ENCODE results near the gene BMP7.
"Not testable (repeated sequence)": the region's sequence is repeated elsewhere in the genome, so short reads cannot be mapped to it uniquely, and the experiment has no call there.

BMP7 gene

GRCh38 chr20:57157787-57158186 lies 108.7 kb downstream of the BMP7 start:
- H3K27ac Mint-ChIP-seq; DNase-seq; H3K4me3 Mint-ChIP-seq; H3K4me1 Mint-ChIP-seq (ENCODE audit: low read depth); H3K27me3 Mint-ChIP-seq; H3K9me3 Mint-ChIP-seq; H3K36me3 Mint-ChIP-seq (ENCODE audit: low read depth): not testable (repeated sequence)

DNA sequence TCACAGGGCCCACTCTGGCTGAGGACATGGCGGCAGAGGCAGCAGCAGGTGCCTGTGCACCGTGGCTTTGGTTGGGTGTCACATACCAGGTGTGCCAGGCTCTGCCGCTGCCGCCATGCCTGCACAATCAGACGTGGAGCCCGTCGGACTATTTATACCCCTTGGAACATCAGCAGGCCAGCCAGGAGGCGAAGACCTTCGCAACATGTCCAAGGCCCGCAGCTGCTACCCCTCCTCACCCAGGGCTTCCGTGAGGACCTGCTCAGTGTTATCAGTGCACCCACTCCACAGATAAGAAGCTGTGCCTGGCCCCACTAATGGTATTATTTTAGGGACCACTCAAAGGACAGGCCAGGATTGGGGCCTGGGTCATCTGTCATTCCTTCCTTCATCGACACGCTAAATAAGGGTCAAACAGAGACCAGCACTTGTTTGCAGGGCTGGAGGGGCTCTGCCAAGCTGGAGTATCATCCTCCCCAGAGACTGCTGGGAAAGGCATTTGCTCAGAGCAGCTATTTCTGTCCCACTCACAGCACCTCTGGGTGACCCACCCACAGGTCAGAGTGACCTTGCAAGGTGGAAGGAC lies 109.2 kb downstream of the BMP7 start:
- Mint-ChIP-seq H3K27ac (no peak overlapping the region), H3K4me3 (no peak overlapping the region), H3K27me3 (peaks cover 7% of the 10 kb centered on the region), H3K4me1 (ENCODE audit: low read depth) (no peaks in the 10 kb centered on the region), H3K36me3 (ENCODE audit: low read depth) (no peaks in the 10 kb centered on the region), H3K9me3 (no peaks in the 10 kb centered on the region)
- no peak for DNase-seq

GRCh38 chr20:57156011-57156729 lies 110.3 kb downstream of the BMP7 start:
- Mint-ChIP-seq H3K4me1 (ENCODE audit: low read depth) (no peaks in the 10 kb centered on the region), H3K27me3 (peaks cover 5% of the 10 kb centered on the region)
- DNase-seq: no peak

GRCh38 chr20:57155415-57155814 lies 111.0 kb downstream of the BMP7 start:
- no peaks in the 10 kb centered on the region for H3K36me3 Mint-ChIP-seq (ENCODE audit: low read depth)
- no peak for DNase-seq
- no peaks in the 10 kb centered on the region for H3K4me1 Mint-ChIP-seq (ENCODE audit: low read depth)
- H3K27ac Mint-ChIP-seq: no peak overlapping the region
- no peaks in the 10 kb centered on the region for H3K9me3 Mint-ChIP-seq
- H3K27me3 Mint-ChIP-seq: peaks cover 5% of the 10 kb centered on the region
- H3K4me3 Mint-ChIP-seq: no peak overlapping the region

More at GRCh38 chr20:57156011-57156729, 110.3 kb downstream of the BMP7 start:
- H3K27ac Mint-ChIP-seq: no peak overlapping the region
- H3K4me3 Mint-ChIP-seq: no peak overlapping the region
- H3K9me3 Mint-ChIP-seq: no peaks in the 10 kb centered on the region
- no peaks in the 10 kb centered on the region for H3K36me3 Mint-ChIP-seq (ENCODE audit: low read depth)

DNA sequence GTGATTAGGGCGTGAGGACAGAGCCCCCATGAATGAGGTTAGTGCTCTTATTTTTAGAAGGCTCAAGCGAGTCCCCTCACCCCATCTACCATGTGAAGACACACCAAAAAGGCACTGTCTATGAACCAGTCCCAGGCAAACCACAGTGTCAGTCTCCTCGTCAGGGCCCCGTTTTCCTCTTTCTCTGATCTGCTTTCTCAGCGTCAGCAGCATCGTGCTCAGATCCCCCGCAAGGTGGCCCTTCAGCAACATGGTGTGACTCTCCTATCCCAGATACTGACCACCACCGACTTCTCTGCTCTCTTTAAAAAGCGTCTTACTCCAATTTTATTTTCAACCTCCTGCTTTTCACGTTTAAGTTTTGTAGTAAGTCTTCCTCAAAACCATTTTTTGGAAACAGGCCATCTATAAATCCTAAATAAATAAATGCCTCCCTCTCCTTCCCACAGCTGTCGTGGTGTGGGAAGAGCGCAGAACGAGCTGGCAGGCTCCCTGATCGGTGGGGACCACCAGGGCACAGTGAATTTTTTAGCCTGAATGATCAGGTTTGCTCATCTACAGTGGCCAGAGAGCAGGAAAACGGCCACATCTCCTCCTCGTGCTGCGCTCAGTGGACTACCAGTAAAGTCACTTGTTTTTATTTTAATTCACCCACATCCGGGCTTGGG lies 113.1 kb downstream of the BMP7 start:
- Mint-ChIP-seq H3K27ac (no peak overlapping the region), H3K9me3 (no peaks in the 10 kb centered on the region), H3K27me3 (peaks cover 10% of the 10 kb centered on the region), H3K36me3 (ENCODE audit: low read depth) (no peaks in the 10 kb centered on the region), H3K4me3 (no peak overlapping the region), H3K4me1 (ENCODE audit: low read depth) (no peaks in the 10 kb centered on the region)
- no peak for DNase-seq

GRCh38 chr20:57152557-57152956 lies 113.9 kb downstream of the BMP7 start:
- Mint-ChIP-seq H3K27me3 (peaks cover 13% of the 10 kb centered on the region), H3K9me3 (no peaks in the 10 kb centered on the region), H3K36me3 (ENCODE audit: low read depth) (no peaks in the 10 kb centered on the region), H3K27ac (no peak overlapping the region), H3K4me3 (no peak overlapping the region), H3K4me1 (ENCODE audit: low read depth) (no peaks in the 10 kb centered on the region)
- no peak for DNase-seq

DNA sequence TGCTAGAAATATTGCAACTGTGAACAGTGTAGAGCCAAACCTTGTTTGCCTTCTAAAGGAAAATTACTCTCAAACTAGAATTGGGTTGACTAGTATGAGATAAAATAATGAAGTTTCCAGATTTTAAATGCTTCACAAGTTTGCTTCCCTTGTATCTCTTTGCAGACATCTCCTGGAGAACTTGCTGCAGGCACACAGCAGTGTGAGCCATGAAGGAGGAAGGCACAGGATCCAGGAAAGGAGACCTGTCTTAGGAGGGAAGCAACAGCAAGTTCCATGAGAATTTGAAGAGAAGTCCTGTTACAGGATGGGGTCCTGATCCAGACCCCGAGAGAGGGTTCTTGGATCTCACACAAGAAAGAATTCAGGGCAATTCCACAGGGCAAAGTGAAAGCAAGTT lies 115.9 kb downstream of the BMP7 start:
- Mint-ChIP-seq H3K36me3 (ENCODE audit: low read depth) (no peaks in the 10 kb centered on the region), H3K4me1 (ENCODE audit: low read depth) (no peaks in the 10 kb centered on the region), H3K27me3 (peaks cover 8% of the 10 kb centered on the region), H3K27ac (no peak overlapping the region), H3K4me3 (no peak overlapping the region), H3K9me3 (no peaks in the 10 kb centered on the region)
- no peak for DNase-seq

DNA sequence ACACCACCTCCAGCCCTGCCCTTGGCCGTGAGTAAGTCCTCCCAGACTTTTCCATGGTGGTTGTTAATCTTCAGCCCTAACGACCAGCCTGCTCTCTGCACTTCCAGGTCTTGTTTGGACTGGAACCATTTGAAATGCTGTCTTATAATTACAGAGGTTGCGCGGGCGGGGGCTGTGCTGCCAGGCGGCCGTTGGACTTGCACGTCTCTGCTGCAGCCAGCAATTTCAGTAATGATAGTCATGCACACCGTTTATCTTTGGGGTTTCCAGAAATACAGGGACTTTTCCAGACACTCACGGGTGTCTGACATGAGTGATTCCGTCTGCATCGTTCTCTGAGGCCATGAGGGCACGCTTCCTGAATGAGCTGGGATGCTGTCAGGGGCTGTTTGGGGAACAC lies 118.2 kb downstream of the BMP7 start:
- Mint-ChIP-seq H3K27me3 (peaks cover 8% of the 10 kb centered on the region), H3K9me3 (no peaks in the 10 kb centered on the region), H3K36me3 (ENCODE audit: low read depth) (no peaks in the 10 kb centered on the region), H3K4me3 (no peak overlapping the region), H3K27ac (no peak overlapping the region), H3K4me1 (ENCODE audit: low read depth) (no peaks in the 10 kb centered on the region)
- DNase-seq: no peak

DNA sequence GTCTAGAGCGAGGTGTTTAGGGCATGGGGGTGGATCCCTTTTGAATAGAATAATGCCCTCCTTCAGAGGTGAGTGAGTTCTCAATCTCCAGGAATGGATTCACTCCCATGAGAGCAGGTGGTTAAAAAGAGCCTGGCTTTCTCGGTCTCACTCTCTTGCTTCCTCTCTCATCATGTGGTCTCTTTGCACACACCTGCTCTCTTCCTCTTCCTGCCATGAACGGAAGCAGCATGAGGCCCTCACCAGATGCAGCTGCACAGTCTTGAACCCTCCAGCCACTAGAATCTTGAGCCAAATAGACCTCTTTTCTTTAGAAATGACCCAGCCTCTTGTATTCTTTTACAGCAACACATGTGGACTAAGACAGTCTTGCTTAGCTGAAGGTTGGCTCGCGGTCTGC lies 119.3 kb downstream of the BMP7 start:
- DNase-seq: no peak
- H3K36me3 Mint-ChIP-seq (ENCODE audit: low read depth): no peaks in the 10 kb centered on the region
- H3K4me3 Mint-ChIP-seq: no peak overlapping the region
- no peaks in the 10 kb centered on the region for H3K4me1 Mint-ChIP-seq (ENCODE audit: low read depth)
- no peaks in the 10 kb centered on the region for H3K9me3 Mint-ChIP-seq
- H3K27ac Mint-ChIP-seq: no peak overlapping the region
- peaks cover 11% of the 10 kb centered on the region for H3K27me3 Mint-ChIP-seq

DNA sequence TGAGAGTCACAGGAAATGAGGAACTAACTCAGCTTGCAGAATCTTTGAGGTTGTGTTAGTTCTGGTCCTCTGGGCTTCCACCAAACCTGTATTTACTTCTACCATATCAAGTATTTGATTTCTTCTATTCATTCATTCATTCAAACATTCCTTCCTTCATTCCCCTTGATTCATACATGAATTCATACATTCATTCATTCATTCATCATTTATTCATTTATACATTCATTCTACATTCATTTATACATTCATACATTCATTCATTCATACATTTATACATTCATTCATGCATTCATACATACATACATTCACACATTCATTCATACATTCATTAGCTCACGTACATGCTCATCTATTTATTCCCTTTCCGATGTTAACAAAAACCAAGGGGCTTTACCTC lies 120.3 kb downstream of the BMP7 start:
- Mint-ChIP-seq H3K27me3 (peaks cover 11% of the 10 kb centered on the region), H3K27ac (no peak overlapping the region), H3K4me3 (no peak overlapping the region), H3K4me1 (ENCODE audit: low read depth) (no peaks in the 10 kb centered on the region), H3K9me3 (no peaks in the 10 kb centered on the region), H3K36me3 (ENCODE audit: low read depth) (no peaks in the 10 kb centered on the region)
- no peak for DNase-seq

DNA sequence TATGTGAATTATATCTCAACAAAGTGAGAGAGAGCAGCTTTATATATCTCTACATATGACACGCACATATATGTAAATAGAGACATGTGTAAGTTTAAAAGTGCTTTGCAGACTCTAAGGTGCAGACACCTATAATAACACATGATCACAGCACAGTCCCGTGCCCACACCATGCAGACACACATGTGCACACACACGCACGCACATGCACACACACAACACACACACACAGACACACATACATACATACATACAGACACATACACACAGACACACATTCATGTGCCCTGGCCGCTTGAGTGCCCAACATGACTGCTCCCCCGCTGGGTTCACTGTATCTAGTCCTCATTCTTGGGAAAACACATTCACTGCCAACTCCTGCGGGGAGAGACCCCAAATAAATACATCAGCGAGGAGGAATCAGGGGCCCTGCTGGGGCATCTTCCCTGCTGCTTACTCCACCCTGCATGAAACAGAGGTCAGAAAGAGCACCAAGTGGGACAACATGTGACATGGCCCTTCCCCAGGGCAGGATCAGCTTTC lies 121.3 kb downstream of the BMP7 start:
- DNase-seq: no peak
- Mint-ChIP-seq H3K4me3 (no peak overlapping the region), H3K27me3 (peaks cover 17% of the 10 kb centered on the region), H3K4me1 (ENCODE audit: low read depth) (no peaks in the 10 kb centered on the region), H3K36me3 (ENCODE audit: low read depth) (no peaks in the 10 kb centered on the region), H3K27ac (no peak overlapping the region), H3K9me3 (no peaks in the 10 kb centered on the region)

GRCh38 chr20:57143173-57143572 lies 123.3 kb downstream of the BMP7 start:
- Mint-ChIP-seq H3K27me3 (peaks cover 10% of the 10 kb centered on the region), H3K36me3 (ENCODE audit: low read depth) (no peaks in the 10 kb centered on the region), H3K4me3 (no peak overlapping the region), H3K27ac (no peak overlapping the region), H3K4me1 (ENCODE audit: low read depth) (no peaks in the 10 kb centered on the region), H3K9me3 (no peaks in the 10 kb centered on the region)
- no peak for DNase-seq

- peaks cover 10% of the 10 kb centered on the region for H3K27me3 Mint-ChIP-seq
- no peaks in the 10 kb centered on the region for H3K9me3 Mint-ChIP-seq
- DNase-seq: no peak
- H3K27ac Mint-ChIP-seq: no peak overlapping the region
- no peaks in the 10 kb centered on the region for H3K36me3 Mint-ChIP-seq (ENCODE audit: low read depth)
- no peaks in the 10 kb centered on the region for H3K4me1 Mint-ChIP-seq (ENCODE audit: low read depth)
- no peak overlapping the region for H3K4me3 Mint-ChIP-seq
These were observed 123.8 kb downstream of the BMP7 start for GRCh38 chr20:57142667-57143066.

DNA sequence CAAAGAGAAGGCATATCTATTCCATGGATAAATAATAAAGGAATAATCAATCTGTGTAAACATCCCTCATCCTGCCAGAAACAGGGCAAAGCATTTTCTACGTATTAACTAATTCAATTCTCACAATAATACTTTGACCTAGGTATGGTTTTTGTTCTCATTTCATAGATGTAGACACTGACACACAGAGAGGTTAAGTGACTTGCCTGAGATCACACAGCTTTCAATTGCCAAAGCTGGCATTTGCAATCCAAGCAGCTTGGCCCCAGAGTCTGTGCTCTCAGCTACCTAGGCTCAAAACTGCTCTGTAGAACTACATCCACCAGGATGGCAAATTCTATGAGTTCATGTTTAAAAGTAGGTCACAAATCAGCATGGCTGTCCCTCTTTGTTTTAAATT lies 124.9 kb downstream of the BMP7 start:
- Mint-ChIP-seq H3K4me1 (ENCODE audit: low read depth) (no peaks in the 10 kb centered on the region), H3K36me3 (ENCODE audit: low read depth) (no peaks in the 10 kb centered on the region), H3K27me3 (peaks cover 10% of the 10 kb centered on the region), H3K9me3 (no peaks in the 10 kb centered on the region), H3K27ac (no peak overlapping the region), H3K4me3 (no peak overlapping the region)
- no peak for DNase-seq

DNA sequence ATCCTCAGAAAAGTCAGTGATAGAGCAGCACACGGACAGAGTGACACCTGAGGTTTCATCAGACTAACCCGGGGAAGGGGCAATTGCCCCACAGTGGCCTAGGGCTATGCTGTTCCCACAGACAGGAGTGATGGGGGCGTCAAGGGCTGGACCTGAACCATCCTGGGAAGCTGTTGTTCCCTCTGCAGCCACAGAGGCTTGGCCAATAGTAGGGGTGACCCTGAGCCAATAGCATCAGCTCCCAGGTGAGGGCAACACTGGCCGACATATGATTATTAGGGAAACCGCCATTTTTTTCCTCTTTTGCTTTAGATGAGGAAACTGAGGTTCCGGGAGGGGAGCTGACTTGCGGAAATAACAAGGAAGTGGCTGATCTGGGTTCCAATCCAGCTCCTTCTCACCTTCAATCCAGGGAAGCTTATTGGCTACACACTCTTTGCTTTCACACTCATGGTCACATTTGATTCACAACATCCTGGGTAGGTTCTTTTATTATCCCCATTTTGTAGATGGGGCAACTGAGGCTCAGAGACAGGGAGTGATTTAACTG lies 126.0 kb downstream of the BMP7 start:
- H3K27me3 Mint-ChIP-seq: peaks cover 14% of the 10 kb centered on the region
- no peaks in the 10 kb centered on the region for H3K4me1 Mint-ChIP-seq (ENCODE audit: low read depth)
- no peaks in the 10 kb centered on the region for H3K36me3 Mint-ChIP-seq (ENCODE audit: low read depth)
- no peak overlapping the region for H3K4me3 Mint-ChIP-seq
- no peak for DNase-seq
- H3K9me3 Mint-ChIP-seq: no peaks in the 10 kb centered on the region
- H3K27ac Mint-ChIP-seq: no peak overlapping the region
